ENCODE measurements around the gene PRKAG3. TPM values are rescaled to one million over a fixed set of nuclear protein-coding genes. Genes with fewer than 3 reads are reported as not detected.

Gene PRKAG3
- total RNA-seq, 4 donors from 2014 or later: not detected

GRCh38 chr2:218813771-218814460 is 17.7 kb downstream of the PRKAG3 start:
- intact Hi-C loops (cut with DNase I): no loop called here
- TF ChIP-seq EP300 (IDR thresholded peaks at IDR 0.05) (no peak), CTCF (IDR thresholded peaks at IDR 0.05) (no peak), POLR2A (IDR thresholded peaks at IDR 0.05; ENCODE audit: low read depth) (no peak), POLR2AphosphoS5 (IDR thresholded peaks at IDR 0.05) (no peak)
- Histone ChIP-seq H3K27ac (replicated peaks in 1 of 4) (no peak overlapping the region), H3K4me1 (no peaks in the 10 kb centered on the region), H3K9me3 (no peaks in the 10 kb centered on the region), H3K36me3 (peaks cover 8 to 68% (median 52%) of the 10 kb centered on the region in 4 donors), H3K4me3 (no peak overlapping the region), H3K27me3 (no peaks in the 10 kb centered on the region)
- WGBS: 90% methylated on average over 11 of the region's 11 CpGs
- DNase-seq (ENCODE audit: extremely low spot score): peak; percentile 60

- Histone ChIP-seq H3K27ac (replicated peaks in 1 of 4) (no peak overlapping the region), H3K36me3 (peaks cover 8 to 57% (median 46%) of the 10 kb centered on the region in 4 donors), H3K27me3 (no peaks in the 10 kb centered on the region), H3K4me1 (peaks cover 0 to 6% (median 0%) of the 10 kb centered on the region in 4 donors), H3K4me3 (no peak overlapping the region), H3K9me3 (no peaks in the 10 kb centered on the region)
- DNase-seq (ENCODE audit: extremely low spot score): peak; percentile 5
- 97% methylated on average over 5 of the region's 5 CpGs for WGBS
- intact Hi-C loops (cut with DNase I): no loop called here
- TF ChIP-seq POLR2A (IDR thresholded peaks at IDR 0.05; ENCODE audit: low read depth): no peak
- TF ChIP-seq POLR2AphosphoS5 (IDR thresholded peaks at IDR 0.05): no peak
- no peak for TF ChIP-seq CTCF (IDR thresholded peaks at IDR 0.05)
- no peak for TF ChIP-seq EP300 (IDR thresholded peaks at IDR 0.05)
Observed at GRCh38 chr2:218812861-218813260, 18.7 kb downstream of the PRKAG3 start.

- intact Hi-C loops (cut with DNase I): no loop called here
- Histone ChIP-seq H3K27me3 (no peaks in the 10 kb centered on the region), H3K4me3 (no peak overlapping the region), H3K4me1 (peaks cover 0 to 12% (median 4%) of the 10 kb centered on the region in 4 donors), H3K36me3 (peaks cover 8 to 53% (median 46%) of the 10 kb centered on the region in 4 donors), H3K27ac (replicated peaks in 1 of 4) (no peak overlapping the region), H3K9me3 (no peaks in the 10 kb centered on the region)
- DNase-seq (ENCODE audit: extremely low spot score): no peak
- 92% methylated on average over 21 of the region's 21 CpGs for WGBS
- no peak for TF ChIP-seq POLR2A (IDR thresholded peaks at IDR 0.05; ENCODE audit: low read depth)
- TF ChIP-seq POLR2AphosphoS5 (IDR thresholded peaks at IDR 0.05): no peak
- TF ChIP-seq CTCF (IDR thresholded peaks at IDR 0.05): no peak
- no peak for TF ChIP-seq EP300 (IDR thresholded peaks at IDR 0.05)
Observed at GRCh38 chr2:218812096-218812815, 19.3 kb downstream of the PRKAG3 start.

- no peak for DNase-seq (ENCODE audit: extremely low spot score)
- peaks cover 8 to 46% (median 42%) of the 10 kb centered on the region in 4 donors for H3K36me3 ChIP-seq
- WGBS: 59% methylated on average over 4 of the region's 4 CpGs
- no peak overlapping the region for H3K27ac ChIP-seq (replicated peaks in 1 of 4)
- H3K9me3 ChIP-seq: no peaks in the 10 kb centered on the region
- no peaks in the 10 kb centered on the region for H3K27me3 ChIP-seq
- H3K4me3 ChIP-seq: no peak overlapping the region
- intact Hi-C loops (cut with DNase I): no loop called here
- peaks cover 0 to 18% (median 13%) of the 10 kb centered on the region in 4 donors for H3K4me1 ChIP-seq
- TF ChIP-seq CTCF (IDR thresholded peaks at IDR 0.05) (no peak), EP300 (IDR thresholded peaks at IDR 0.05) (no peak), POLR2AphosphoS5 (IDR thresholded peaks at IDR 0.05) (no peak), POLR2A (IDR thresholded peaks at IDR 0.05; ENCODE audit: low read depth) (no peak)
Observed at GRCh38 chr2:218811382-218811781, 20.2 kb downstream of the PRKAG3 start.
